Psoas muscle (tissue), 8 donors: Measurements from ENCODE around the gene LGALS3. TPM values are rescaled to one million over a fixed set of nuclear protein-coding genes. Genes with fewer than 3 reads are reported as not detected.

ENCODE experiments used
- ATAC-seq, 4 donors: fragments of 200-7000 bp; cut with Tn5 transposase; one replicate each; pipeline ENCODE4 v1.9.1; 2020; ENCODE audit warnings: moderate library complexity in 3 of 4, mild to moderate bottlenecking in 2 of 4
- DNase-seq, 2 donors: peaks; one replicate each; pipeline ENCODE4 v3.0.0-alpha.2; 2020
- H3K27ac ChIP-seq: fragments of 200-600 bp; one replicate; pipeline ENCODE4 v1.8.0; 2022
- H3K27me3 ChIP-seq, 3 donors: fragments of 200-600 bp in 1 of 3; one replicate each; pipeline versions ENCODE4 v1.6.1 to v1.8.0; 2013 to 2022; ENCODE audit warnings: low read length in 2 of 3, mild to moderate bottlenecking in 2 of 3, moderate library complexity in 1 of 3; ENCODE audit not compliant: insufficient read depth in 3 of 3
- H3K36me3 ChIP-seq, 2 donors: fragments of 200-600 bp in 1 of 2; one replicate each; pipeline versions ENCODE4 v1.6.1 to v1.8.0; 2013 to 2022; ENCODE audit warnings: low read depth in 1 of 2, mild to moderate bottlenecking in 1 of 2, moderate library complexity in 1 of 2; ENCODE audit not compliant: insufficient read depth in 1 of 2
- H3K4me1 ChIP-seq: fragments of 200-600 bp; one replicate; pipeline ENCODE4 v1.8.0; 2022
- H3K4me3 ChIP-seq: fragments of 200-600 bp; one replicate; pipeline ENCODE4 v1.8.0; 2022; ENCODE audit warnings: mild to moderate bottlenecking
- H3K9me3 ChIP-seq: fragments of 200-600 bp; one replicate; pipeline ENCODE4 v1.8.0; 2022
- WGBS, 3 donors: extraction: QIAGEN DNeasy Blood & Tissue Kit; methylation state at CpG; one replicate each; pipeline versions ENCODE4 v1.1.6 to v1.1.7; 2013; 5-methylcytosine and 5-hydroxymethylcytosine counted together
- intact Hi-C, 2 donors: fragments of 100-400 bp; cut with DNase I; formaldehyde crosslinking; loops; one replicate each; pipeline versions ENCODE4 v1.11.0 to v1.14.2; 2022
- polyA plus RNA-seq, 3 donors: library from polyadenylated mRNA; stranded (reverse); fragments of 200-250 nt; gene quantifications; one replicate each; pipeline ENCODE4 v1.2.3, GENCODE V29; 2013
- total RNA-seq, 4 donors: library from RNA; stranded (reverse); fragmentation: NEBNext Ultra II Directional in 2 of 4; extraction: Animal tissue kit (Norgen Biotek cat#: 25700) in 2 of 4; gene quantifications; one replicate each; pipeline versions ENCODE4 v1.2.1 to v1.2.4, GENCODE V29; 2021 to 2023
- TF ChIP-seq, protein P1 (sequence below): fragments of 200-600 bp; IDR thresholded peaks from one replicate; pipeline ENCODE4 v1.8.0; 2022; ENCODE audit warnings: antibody characterized with exemption
- donor health status: healthy with polysubstance abuse.
- donor health status: DM: no; HTN: no; CAD: no; lungs with moderate emphysema.
- donor health status: Bipolar disorder and iron deficiency.
- donor health status: healthy.
- donor health status: DM: yes; HTN: yes; CAD: no.
- donor health status: DM: no; HTN: no; CAD: no.
- donor health status: DM: no; HTN: no; CAD: no.
- donor health status: DM: yes; HTN: yes; CAD: no.

Gene LGALS3
- total and polyA plus RNA-seq, 7 donors: 27.7 to 71.4 (median 44.7) TPM

DNA sequence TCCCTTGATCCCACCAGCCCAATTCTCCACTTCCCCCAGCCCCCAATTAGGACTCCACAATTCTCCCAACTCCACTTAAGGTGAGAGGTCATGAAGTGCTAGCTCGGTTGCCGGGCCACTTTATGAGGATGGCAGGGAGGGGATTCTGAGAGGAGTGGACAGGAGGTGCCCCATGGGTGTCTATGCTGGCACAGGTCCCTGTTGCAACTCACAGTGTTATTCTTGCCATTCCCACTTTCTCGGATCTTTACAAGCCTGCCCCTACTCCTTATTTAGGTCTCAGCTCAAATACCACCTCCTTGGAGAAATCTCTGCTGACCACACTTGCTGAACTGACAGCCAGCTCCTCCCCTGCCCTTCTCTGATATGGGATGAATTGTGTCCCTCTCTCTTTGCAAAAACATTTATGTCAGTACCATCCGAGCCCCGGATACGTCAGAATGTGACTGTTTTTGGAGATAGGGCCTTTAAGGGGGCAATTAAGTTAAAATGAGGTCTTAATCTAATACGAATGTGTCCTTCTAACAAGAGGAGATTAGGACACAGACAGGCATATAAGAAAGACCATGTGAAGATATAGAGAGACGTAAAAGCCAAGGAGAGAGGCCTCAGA, 4.2 kb upstream of the LGALS3 start:
- intact Hi-C loops: loop anchor here in 1 of 2 donors (5.0 kb wide), 1 partner anchor 33 kb away; no protein-coding TSS in a partner anchor
- no peaks in the 10 kb centered on the region for H3K27me3 ChIP-seq
- no peaks in the 10 kb centered on the region for H3K36me3 ChIP-seq
- ATAC-seq: no peak
- H3K9me3 ChIP-seq: no peaks in the 10 kb centered on the region
- no peak overlapping the region for H3K27ac ChIP-seq
- H3K4me3 ChIP-seq: no peak overlapping the region
- 94 to 96% (median 94%) methylated on average over 8 of the region's 8 CpGs for WGBS, 3 donors
- no peak for DNase-seq
- TF ChIP-seq, protein P1, sequence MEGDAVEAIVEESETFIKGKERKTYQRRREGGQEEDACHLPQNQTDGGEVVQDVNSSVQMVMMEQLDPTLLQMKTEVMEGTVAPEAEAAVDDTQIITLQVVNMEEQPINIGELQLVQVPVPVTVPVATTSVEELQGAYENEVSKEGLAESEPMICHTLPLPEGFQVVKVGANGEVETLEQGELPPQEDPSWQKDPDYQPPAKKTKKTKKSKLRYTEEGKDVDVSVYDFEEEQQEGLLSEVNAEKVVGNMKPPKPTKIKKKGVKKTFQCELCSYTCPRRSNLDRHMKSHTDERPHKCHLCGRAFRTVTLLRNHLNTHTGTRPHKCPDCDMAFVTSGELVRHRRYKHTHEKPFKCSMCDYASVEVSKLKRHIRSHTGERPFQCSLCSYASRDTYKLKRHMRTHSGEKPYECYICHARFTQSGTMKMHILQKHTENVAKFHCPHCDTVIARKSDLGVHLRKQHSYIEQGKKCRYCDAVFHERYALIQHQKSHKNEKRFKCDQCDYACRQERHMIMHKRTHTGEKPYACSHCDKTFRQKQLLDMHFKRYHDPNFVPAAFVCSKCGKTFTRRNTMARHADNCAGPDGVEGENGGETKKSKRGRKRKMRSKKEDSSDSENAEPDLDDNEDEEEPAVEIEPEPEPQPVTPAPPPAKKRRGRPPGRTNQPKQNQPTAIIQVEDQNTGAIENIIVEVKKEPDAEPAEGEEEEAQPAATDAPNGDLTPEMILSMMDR: no peak
- H3K4me1 ChIP-seq: peaks cover 9% of the 10 kb centered on the region

DNA sequence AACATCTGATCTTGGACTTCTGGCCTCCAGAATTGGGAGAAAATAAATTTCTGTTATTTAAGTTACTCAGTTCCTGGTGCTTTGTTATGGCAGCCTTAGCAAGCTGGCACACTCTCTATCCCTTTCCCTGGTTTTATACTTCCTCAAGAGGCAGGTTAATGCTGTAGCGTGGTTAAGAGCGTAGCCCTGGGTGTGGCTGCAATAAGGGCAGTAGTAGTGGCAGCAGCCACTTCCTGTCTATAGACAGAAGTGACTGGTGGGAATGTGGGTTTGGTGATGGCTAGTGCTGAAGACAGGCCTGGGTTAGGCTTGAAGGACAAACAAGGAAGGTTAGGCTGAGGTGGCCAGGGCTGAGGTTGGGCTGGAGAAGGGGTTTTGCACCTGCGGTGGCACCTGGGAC, 3.6 kb upstream of the LGALS3 start:
- Histone ChIP-seq H3K27me3 (no peaks in the 10 kb centered on the region), H3K9me3 (no peaks in the 10 kb centered on the region), H3K27ac (no peak overlapping the region), H3K4me3 (no peak overlapping the region), H3K36me3 (no peaks in the 10 kb centered on the region), H3K4me1 (peaks cover 9% of the 10 kb centered on the region)
- intact Hi-C loops: loop anchor here in 1 of 2 donors (5.0 kb wide), 1 partner anchor 33 kb away; no protein-coding TSS in a partner anchor
- DNase-seq (no peak), ATAC-seq (no peak)
- 90 to 91% (median 91%) methylated on average over 3 of the region's 3 CpGs for WGBS, 3 donors
- TF ChIP-seq, protein P1: no peak

DNA sequence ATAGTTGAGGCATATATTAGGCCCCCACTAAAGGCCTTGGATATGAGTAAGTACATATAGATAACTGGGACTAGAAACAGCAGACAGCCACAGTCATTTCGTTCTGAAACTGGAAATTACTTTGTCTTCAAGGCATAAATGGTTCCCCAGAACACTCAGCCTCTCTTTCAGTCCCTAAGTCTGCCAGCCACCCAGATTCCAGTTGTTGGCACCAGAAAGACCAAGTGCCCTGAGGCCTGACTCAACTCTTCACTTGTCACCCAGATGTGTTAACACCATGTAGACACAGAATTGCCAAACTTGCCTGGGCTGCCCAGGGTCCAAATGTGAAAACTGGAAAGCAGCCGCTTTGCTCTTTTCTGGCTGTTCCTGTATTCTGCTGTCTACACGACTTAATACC, 3.0 kb upstream of the LGALS3 start:
- no peaks in the 10 kb centered on the region for H3K9me3 ChIP-seq
- WGBS, 3 donors: 61 to 82% (median 69%) methylated on average over 3 of the region's 3 CpGs
- intact Hi-C loops: loop anchor here in 1 of 2 donors (5.0 kb wide), 1 partner anchor 34 kb away; no protein-coding TSS in a partner anchor
- ATAC-seq (no peak), DNase-seq (no peak)
- TF ChIP-seq, protein P1: no peak
- H3K27ac ChIP-seq: no peak overlapping the region
- H3K36me3 ChIP-seq: no peaks in the 10 kb centered on the region
- H3K4me3 ChIP-seq: no peak overlapping the region
- peaks cover 9% of the 10 kb centered on the region for H3K4me1 ChIP-seq
- H3K27me3 ChIP-seq: no peaks in the 10 kb centered on the region

DNA sequence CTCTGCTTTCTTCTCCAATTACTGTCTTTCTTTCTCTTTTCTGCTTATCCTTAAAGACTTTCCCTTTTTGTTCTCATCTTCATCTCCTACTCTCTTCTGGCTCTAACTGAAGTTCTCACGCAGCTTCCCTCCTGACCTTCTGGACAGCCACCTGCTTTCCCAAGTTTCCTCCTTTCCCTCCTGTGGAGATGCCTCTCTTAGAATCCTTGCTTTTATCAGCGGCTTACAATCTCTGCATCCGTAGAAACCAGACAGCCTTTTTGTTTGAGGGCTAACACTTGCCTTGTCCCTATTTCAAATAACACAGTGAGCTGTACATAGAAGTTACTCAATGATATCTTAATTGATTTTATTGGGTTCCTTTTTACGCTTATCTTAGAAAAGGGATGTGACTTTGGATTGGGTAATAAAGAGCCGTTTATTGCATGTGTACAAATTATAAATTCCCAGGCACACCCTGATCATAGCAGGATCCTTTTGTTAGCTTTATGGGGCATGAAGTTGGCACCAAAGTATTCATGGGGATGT, 2.1 kb upstream of the LGALS3 start:
- Histone ChIP-seq H3K36me3 (no peaks in the 10 kb centered on the region), H3K4me3 (no peak overlapping the region), H3K27ac (no peak overlapping the region), H3K9me3 (no peaks in the 10 kb centered on the region), H3K27me3 (peaks cover 0 to 1% (median 0%) of the 10 kb centered on the region in 3 donors), H3K4me1 (peaks cover 9% of the 10 kb centered on the region)
- intact Hi-C loops: loop anchor here in 1 of 2 donors (5.0 kb wide), 1 partner anchor 35 kb away; no protein-coding TSS in a partner anchor
- TF ChIP-seq, protein P1: no peak
- DNase-seq: no peak
- WGBS, 3 donors: 76 to 81% (median 79%) methylated on average over 5 of the region's 5 CpGs
- no peak for ATAC-seq
